ENCODE results near the gene MALAT1.

GRCh38 chr11:65553301-65554001, 54.6 kb downstream of the MALAT1 start:
- no peak for TF ChIP-seq POLR2A (IDR thresholded peaks at IDR 0.05)
- no peak for TF ChIP-seq EP300 (IDR thresholded peaks at IDR 0.05)
